Right ventricle myocardium superior (tissue), 1 donor: Measurements from ENCODE around the gene QDPR. TPM values are rescaled to one million over a fixed set of nuclear protein-coding genes. Genes with fewer than 3 reads are reported as not detected.

Experiments used
- ATAC-seq: fragments of 200-7000 bp; cut with Tn5 transposase; one replicate; pipeline ENCODE4 v1.9.1; 2020; ENCODE audit warnings: mild to moderate bottlenecking; ENCODE audit not compliant: poor library complexity
- DNase-seq: peaks from one replicate; pipeline ENCODE4 v3.0.0-alpha.2; 2020
- intact Hi-C: fragments of 100-400 bp; cut with DNase I; formaldehyde crosslinking; loops from one replicate; pipeline ENCODE4 v1.11.2; 2022
- total RNA-seq: library from RNA; stranded (reverse); fragmentation: NEBNext Ultra II Directional; extraction: Animal tissue kit (Norgen Biotek cat#: 25700); gene quantifications from one replicate; pipeline ENCODE4 v1.2.1, GENCODE V29; 2021
- donor health status: DM: no; HTN: yes; CAD: no; lungs with severe emphysema.

The QDPR gene
- total RNA-seq, 1 donor from 2014 or later: 51.0 TPM

GRCh38 chr4:17535242-17535641 is 23.4 kb upstream of the QDPR start:
- ATAC-seq (no peak), DNase-seq (no peak)
- intact Hi-C loops: no loop called here

- intact Hi-C loops: no loop called here
- ATAC-seq: no peak
- no peak for DNase-seq
These were observed 22.8 kb upstream of the QDPR start for GRCh38 chr4:17534705-17535104.

- ATAC-seq (no peak), DNase-seq (no peak)
- intact Hi-C loops: no loop called here
These were observed 19.8 kb upstream of the QDPR start for GRCh38 chr4:17531538-17532285.

GRCh38 chr4:17528551-17529165 is 16.8 kb upstream of the QDPR start:
- intact Hi-C loops: no loop called here
- ATAC-seq: no peak
- no peak for DNase-seq

- no peak for ATAC-seq
- intact Hi-C loops: no loop called here
- no peak for DNase-seq
These were observed 15.0 kb upstream of the QDPR start for GRCh38 chr4:17526695-17527477.

- DNase-seq: no peak
- intact Hi-C loops: no loop called here
These were observed 11.8 kb upstream of the QDPR start for GRCh38 chr4:17523662-17524061.

GRCh38 chr4:17521595-17521994 is 9.7 kb upstream of the QDPR start:
- no peak for DNase-seq
- intact Hi-C loops: no loop called here
- no peak for ATAC-seq

More at GRCh38 chr4:17523662-17524061, 11.8 kb upstream of the QDPR start:
- no peak for ATAC-seq

GRCh38 chr4:17517664-17518063 is 5.8 kb upstream of the QDPR start:
- intact Hi-C loops: no loop called here
- no peak for DNase-seq
- ATAC-seq: no peak

- intact Hi-C loops: no loop called here
These were observed 5.1 kb upstream of the QDPR start for GRCh38 chr4:17516980-17517379.

GRCh38 chr4:17515445-17516407 is 3.8 kb upstream of the QDPR start:
- intact Hi-C loops: no loop called here
- ATAC-seq: no peak
- DNase-seq: no peak

More at GRCh38 chr4:17516980-17517379, 5.1 kb upstream of the QDPR start:
- no peak for DNase-seq
- ATAC-seq: no peak

- DNase-seq (no peak), ATAC-seq (no peak)
- intact Hi-C loops: no loop called here
These were observed 3.0 kb upstream of the QDPR start, which contains the start of gene CLRN2 for GRCh38 chr4:17514865-17515264. Gene CLRN2, plus strand, starts transcription at chr4:17515165. Its CDS starts 102 bp downstream, at chr4:17515267.

GRCh38 chr4:17512973-17513665 is 1.2 kb upstream of the QDPR start:
- intact Hi-C loops: no loop called here
- DNase-seq (no peak), ATAC-seq (no peak)

- peak; percentile 82 for DNase-seq
- peak; percentile 73 for ATAC-seq
- intact Hi-C loops: no loop called here
These were observed 361 bp downstream of the QDPR start for GRCh38 chr4:17511509-17511949.

GRCh38 chr4:17511051-17511450 is 839 bp downstream of the QDPR start:
- peak; percentile 44 for ATAC-seq
- intact Hi-C loops: no loop called here
- peak; percentile 59 for DNase-seq

- ATAC-seq (no peak), DNase-seq (no peak)
- intact Hi-C loops: no loop called here
These were observed 1.3 kb downstream of the QDPR start for GRCh38 chr4:17510582-17510981.

GRCh38 chr4:17504081-17504480 is 7.8 kb downstream of the QDPR start:
- DNase-seq: no peak
- intact Hi-C loops: no loop called here
- ATAC-seq: no peak

- ATAC-seq: no peak
- no peak for DNase-seq
- intact Hi-C loops: no loop called here
These were observed 9.1 kb downstream of the QDPR start for GRCh38 chr4:17502756-17503155.

- DNase-seq (no peak), ATAC-seq (no peak)
- intact Hi-C loops: no loop called here
These were observed 11.3 kb downstream of the QDPR start for GRCh38 chr4:17500574-17500973.
